Natural killer cell (primary cell): Measurements from ENCODE around the gene ARHGAP35. TPM values are rescaled to one million over a fixed set of nuclear protein-coding genes. Genes with fewer than 3 reads are reported as not detected.

Source experiments
- ATAC-seq, 3 donors: fragments of 150-1000 bp in 2 of 3; fragments of 200-7000 bp in 1 of 3; cut with Tn5 transposase; 1 replicate in 1 of 3; 2 replicates in 2 of 3; pipeline ENCODE4 v1.10.0; 2021; ENCODE audit warnings: mild to moderate bottlenecking in 2 of 3, moderate library complexity in 2 of 3
- DNase-seq, 2 donors: peaks; one replicate each; pipeline versions ENCODE4 v3.0.0 to v3.0.0-alpha.2; 2013 to 2021; ENCODE audit warnings: mixed read lengths in 1 of 2
- H3K27ac ChIP-seq: one replicate; pipeline ENCODE4 v1.5.1; 2013; ENCODE audit warnings: mild to moderate bottlenecking, low read length
- H3K27me3 ChIP-seq: one replicate; pipeline ENCODE4 v1.6.1; 2013; ENCODE audit warnings: low read length; ENCODE audit not compliant: control insufficient read depth, insufficient read depth
- H3K36me3 ChIP-seq: one replicate; pipeline ENCODE4 v1.6.1; 2013; ENCODE audit warnings: low read length; ENCODE audit not compliant: control insufficient read depth, insufficient read depth
- H3K4me1 ChIP-seq: one replicate; pipeline ENCODE4 v1.6.1; 2013; ENCODE audit warnings: low read length; ENCODE audit not compliant: control insufficient read depth, insufficient read depth
- H3K4me3 ChIP-seq: one replicate; pipeline ENCODE4 v1.5.1; 2013; ENCODE audit warnings: low read length
- H3K9me3 ChIP-seq: one replicate; pipeline ENCODE4 v1.6.1; 2013; ENCODE audit warnings: low read length; ENCODE audit not compliant: control insufficient read depth, insufficient read depth
- H3K27ac Mint-ChIP-seq, 2 donors: one replicate each; pipeline ENCODE4 v1.8.0; 2022; ENCODE audit warnings: mild to moderate bottlenecking in 2 of 2, mixed read lengths in 2 of 2, moderate library complexity in 1 of 2
- H3K27me3 Mint-ChIP-seq, 2 donors: one replicate each; pipeline ENCODE4 v1.8.0; 2022; ENCODE audit warnings: low read depth in 2 of 2, mixed read lengths in 2 of 2
- H3K36me3 Mint-ChIP-seq: one replicate; pipeline ENCODE4 v1.8.0; 2022; ENCODE audit warnings: mixed read lengths
- H3K4me1 Mint-ChIP-seq, 2 donors: one replicate each; pipeline ENCODE4 v1.8.0; 2022; ENCODE audit warnings: mixed read lengths in 2 of 2
- H3K4me3 Mint-ChIP-seq: one replicate; pipeline ENCODE4 v1.8.0; 2022; ENCODE audit warnings: mild to moderate bottlenecking, moderate library complexity, mixed read lengths
- H3K9me3 Mint-ChIP-seq, 2 donors: one replicate each; pipeline ENCODE4 v1.8.0; 2022; ENCODE audit warnings: mixed read lengths in 2 of 2
- WGBS: methylation state at CpG from one replicate; pipeline ENCODE4 v1.1.7; 2013; ENCODE audit warnings: missing lambda C conversion rate; ENCODE audit not compliant: insufficient coverage; 5-methylcytosine and 5-hydroxymethylcytosine counted together
- intact Hi-C: fragments of 100-400 bp; cut with micrococcal nuclease; formaldehyde crosslinking; loops from one replicate; pipeline ENCODE4 v1.14.2; 2022
- total RNA-seq, 4 donors: library from RNA; stranded (reverse); fragments of 120-200 nt in 1 of 4; gene quantifications; one replicate each; pipeline versions ENCODE4 v1.2.3 to v1.2.4, GENCODE V29; 2013 to 2022
- TF ChIP-seq, protein P1 (sequence below): fragments of 200-600 bp; IDR thresholded peaks from one replicate; pipeline ENCODE4 v1.8.0; 2022; ENCODE audit warnings: antibody characterized with exemption

Gene ARHGAP35
- total RNA-seq, 3 donors from 2014 or later (not counting 1 experiment from before 2014, with no cell fraction given) = 40.2 to 66.2 (median 48.5) TPM

DNA sequence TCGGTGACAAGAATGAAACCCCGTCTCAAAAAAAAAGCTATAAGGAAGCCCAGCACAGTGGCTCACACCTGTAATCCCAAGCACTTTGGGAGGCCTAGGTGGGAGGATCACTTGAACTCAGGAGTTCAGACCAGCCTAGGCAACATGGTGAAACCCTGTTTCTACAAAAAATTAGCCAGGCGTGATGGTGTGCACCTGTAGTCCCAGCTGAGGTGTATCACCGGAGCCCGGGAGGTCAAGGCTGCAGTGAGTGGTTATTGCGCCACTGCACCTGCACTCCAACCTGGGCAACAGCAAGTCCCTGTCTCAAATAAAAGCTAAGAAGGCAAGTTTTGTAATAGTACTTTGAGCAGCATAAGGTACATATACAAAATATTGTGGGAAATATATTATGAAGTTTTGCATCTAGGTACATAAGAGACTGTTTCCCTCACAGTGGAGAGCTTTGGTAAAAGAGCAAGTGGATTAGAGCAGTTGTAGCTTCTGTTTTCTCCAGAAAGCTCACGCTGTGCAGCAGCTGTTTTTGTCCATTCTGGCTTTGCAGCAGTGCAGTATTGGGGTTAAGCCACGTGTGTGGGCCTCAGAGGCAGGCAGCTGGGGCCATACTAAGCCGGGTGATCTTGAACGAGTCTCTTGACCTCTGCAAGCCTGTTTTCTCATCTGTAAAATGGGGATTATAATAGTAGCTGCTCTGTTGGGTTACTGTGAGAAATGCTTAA lies 35.4 kb downstream of the ARHGAP35 start:
- no peaks in the 10 kb centered on the region for H3K9me3 ChIP-seq
- no peaks in the 10 kb centered on the region for H3K9me3 Mint-ChIP-seq
- H3K36me3 ChIP-seq = no peaks in the 10 kb centered on the region
- no peak overlapping the region for H3K27ac ChIP-seq
- TF ChIP-seq, protein P1, sequence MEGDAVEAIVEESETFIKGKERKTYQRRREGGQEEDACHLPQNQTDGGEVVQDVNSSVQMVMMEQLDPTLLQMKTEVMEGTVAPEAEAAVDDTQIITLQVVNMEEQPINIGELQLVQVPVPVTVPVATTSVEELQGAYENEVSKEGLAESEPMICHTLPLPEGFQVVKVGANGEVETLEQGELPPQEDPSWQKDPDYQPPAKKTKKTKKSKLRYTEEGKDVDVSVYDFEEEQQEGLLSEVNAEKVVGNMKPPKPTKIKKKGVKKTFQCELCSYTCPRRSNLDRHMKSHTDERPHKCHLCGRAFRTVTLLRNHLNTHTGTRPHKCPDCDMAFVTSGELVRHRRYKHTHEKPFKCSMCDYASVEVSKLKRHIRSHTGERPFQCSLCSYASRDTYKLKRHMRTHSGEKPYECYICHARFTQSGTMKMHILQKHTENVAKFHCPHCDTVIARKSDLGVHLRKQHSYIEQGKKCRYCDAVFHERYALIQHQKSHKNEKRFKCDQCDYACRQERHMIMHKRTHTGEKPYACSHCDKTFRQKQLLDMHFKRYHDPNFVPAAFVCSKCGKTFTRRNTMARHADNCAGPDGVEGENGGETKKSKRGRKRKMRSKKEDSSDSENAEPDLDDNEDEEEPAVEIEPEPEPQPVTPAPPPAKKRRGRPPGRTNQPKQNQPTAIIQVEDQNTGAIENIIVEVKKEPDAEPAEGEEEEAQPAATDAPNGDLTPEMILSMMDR = no peak
- intact Hi-C loops = no loop called here
- H3K4me1 ChIP-seq = no peaks in the 10 kb centered on the region
- H3K27me3 Mint-ChIP-seq = no peaks in the 10 kb centered on the region
- DNase-seq (no peak), ATAC-seq (no peak)
- no peaks in the 10 kb centered on the region for H3K27me3 ChIP-seq
- no peak overlapping the region for H3K4me3 ChIP-seq
- H3K4me3 Mint-ChIP-seq = no peak overlapping the region
- H3K36me3 Mint-ChIP-seq = no peaks in the 10 kb centered on the region
- 87% methylated on average over 10 of the region's 10 CpGs for WGBS
- peak overlapping the region in 1 of 2 donors; percentile 54 for H3K27ac Mint-ChIP-seq
- H3K4me1 Mint-ChIP-seq = peaks cover 43 to 45% of the 10 kb centered on the region in 2 donors

DNA sequence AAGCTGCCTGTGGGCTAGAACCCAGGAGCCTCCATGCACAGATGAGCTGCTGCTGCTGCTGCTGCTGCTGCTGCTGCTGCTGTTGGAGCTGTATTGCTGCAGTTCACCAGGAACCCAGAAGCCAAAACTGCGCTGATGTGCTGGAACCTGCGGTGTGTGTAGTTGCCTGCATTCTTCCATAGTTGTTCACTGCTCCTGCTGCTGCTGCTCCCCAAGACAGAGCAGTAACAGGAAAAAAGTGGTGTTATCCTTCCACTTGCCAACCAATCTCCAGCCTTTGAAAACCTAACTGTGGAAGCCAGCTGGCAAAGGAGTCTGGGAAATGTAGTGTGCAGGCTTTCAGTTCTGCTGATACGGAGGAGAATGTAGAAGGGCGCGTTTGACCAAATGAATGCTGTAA lies 37.9 kb downstream of the ARHGAP35 start:
- Histone ChIP-seq H3K36me3 (no peaks in the 10 kb centered on the region), H3K4me1 (no peaks in the 10 kb centered on the region), H3K27ac (no peak overlapping the region), H3K9me3 (no peaks in the 10 kb centered on the region), H3K4me3 (no peak overlapping the region), H3K27me3 (no peaks in the 10 kb centered on the region)
- no peak for DNase-seq
- Mint-ChIP-seq H3K36me3 (no peaks in the 10 kb centered on the region), H3K9me3 (no peaks in the 10 kb centered on the region), H3K4me3 (no peak overlapping the region), H3K27me3 (no peaks in the 10 kb centered on the region), H3K27ac (peak overlapping the region in 1 of 2 donors; percentile 20), H3K4me1 (peaks cover 52 to 54% of the 10 kb centered on the region in 2 donors)
- intact Hi-C loops = no loop called here
- TF ChIP-seq, protein P1 = no peak
- no peak for ATAC-seq
- 97% methylated on average over 5 of the region's 5 CpGs for WGBS

DNA sequence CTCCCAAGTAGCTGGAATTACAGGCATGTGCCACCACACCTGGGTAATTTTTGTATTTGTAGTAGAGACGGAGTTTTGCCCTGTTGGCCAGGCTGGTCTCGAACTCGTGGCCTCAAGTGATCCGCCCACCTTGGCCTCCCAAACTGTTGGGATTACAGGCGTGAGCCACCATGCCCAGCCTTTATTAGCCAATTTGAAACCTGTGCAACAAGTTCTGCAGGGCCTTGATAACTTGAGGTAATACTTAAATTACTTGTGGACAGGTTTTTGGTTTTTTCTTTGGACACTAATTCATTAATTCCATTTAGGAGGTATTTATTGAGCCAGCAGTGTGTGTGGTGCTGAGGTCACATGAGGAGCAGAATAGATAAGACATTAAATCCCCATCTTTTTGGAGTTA lies 39.5 kb downstream of the ARHGAP35 start:
- Mint-ChIP-seq H3K36me3 (no peaks in the 10 kb centered on the region), H3K4me3 (no peak overlapping the region), H3K27ac (no peak overlapping the region), H3K9me3 (no peaks in the 10 kb centered on the region), H3K27me3 (no peaks in the 10 kb centered on the region), H3K4me1 (peaks cover 60 to 67% of the 10 kb centered on the region in 2 donors)
- TF ChIP-seq, protein P1 = no peak
- 98% methylated on average over 5 of the region's 5 CpGs for WGBS
- ATAC-seq (no peak), DNase-seq (no peak)
- intact Hi-C loops = no loop called here
- H3K27ac ChIP-seq = no peak overlapping the region
- H3K4me3 ChIP-seq = no peak overlapping the region
- no peaks in the 10 kb centered on the region for H3K4me1 ChIP-seq
- H3K9me3 ChIP-seq = no peaks in the 10 kb centered on the region
- no peaks in the 10 kb centered on the region for H3K36me3 ChIP-seq
- no peaks in the 10 kb centered on the region for H3K27me3 ChIP-seq
